Fibroblast of peridontal ligament (primary cell): ENCODE results near the gene TMEM238.
"Not testable (repeated sequence)": the region's sequence is repeated elsewhere in the genome, so short reads cannot be mapped to it uniquely, and the experiment has no call there.

Experiments
- DNase-seq: peaks from one replicate; pipeline ENCODE4 v3.0.0-alpha.2; 2010; ENCODE audit errors: extremely low read depth

TMEM238 gene, protein sequence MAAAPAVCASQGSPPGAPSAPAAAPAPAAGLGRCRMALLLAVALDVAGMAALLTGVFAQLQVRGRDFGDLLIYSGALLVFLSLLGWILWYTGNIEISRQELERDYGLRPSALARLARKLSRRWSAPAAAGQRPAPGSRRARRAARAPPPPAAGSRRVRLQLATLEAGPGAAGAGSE

GRCh38 chr19:55384131-55384919 is at the start of gene TMEM238:
TMEM238 (minus strand) TSS chr19:55384292; CDS start chr19:55384259, 33 bp downstream.
- no peak for DNase-seq

GRCh38 chr19:55433292-55433691 is 49.2 kb upstream of the TMEM238 start:
- DNase-seq: no peak

DNA sequence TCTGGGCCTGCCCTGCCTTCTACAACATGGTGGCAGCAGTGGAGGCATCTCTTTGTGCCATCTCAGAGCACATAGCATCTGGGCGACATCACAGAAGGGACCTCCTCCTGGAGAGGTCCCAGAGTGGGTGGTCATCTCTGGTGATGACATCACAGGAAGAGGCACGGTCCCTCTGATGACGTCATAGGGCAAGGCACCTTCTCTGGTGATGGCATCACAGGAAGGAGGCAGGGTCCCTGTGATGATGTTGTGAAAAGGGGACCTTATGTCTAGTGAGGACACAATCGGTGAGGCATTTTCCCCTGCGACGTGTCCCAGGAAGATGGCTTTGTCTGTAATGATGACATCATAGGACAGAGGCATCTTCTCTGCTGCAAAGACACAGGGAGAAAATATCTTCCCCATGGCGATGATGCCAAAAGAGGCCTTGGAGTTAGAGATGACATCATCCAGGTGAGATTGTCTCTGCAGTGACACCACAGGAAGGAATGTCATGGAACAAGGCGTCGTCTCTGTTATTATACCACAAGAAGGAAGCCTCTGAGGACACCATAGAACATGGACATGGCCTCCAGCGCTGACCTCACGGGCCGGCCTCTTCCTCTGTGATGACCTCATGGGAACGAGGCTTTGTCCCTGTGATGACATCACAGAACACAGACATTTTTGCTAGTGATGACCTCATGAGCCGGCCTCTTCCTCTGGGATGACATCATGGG is 48.3 kb upstream of the TMEM238 start:
- DNase-seq: no peak

- DNase-seq: no peak
Observed at GRCh38 chr19:55431183-55431582, 47.1 kb upstream of the TMEM238 start.

- DNase-seq: no peak
Observed at GRCh38 chr19:55426042-55426441, 42.0 kb upstream of the TMEM238 start.

- DNase-seq: no peak
Observed at GRCh38 chr19:55424518-55424917, 40.4 kb upstream of the TMEM238 start.

DNA sequence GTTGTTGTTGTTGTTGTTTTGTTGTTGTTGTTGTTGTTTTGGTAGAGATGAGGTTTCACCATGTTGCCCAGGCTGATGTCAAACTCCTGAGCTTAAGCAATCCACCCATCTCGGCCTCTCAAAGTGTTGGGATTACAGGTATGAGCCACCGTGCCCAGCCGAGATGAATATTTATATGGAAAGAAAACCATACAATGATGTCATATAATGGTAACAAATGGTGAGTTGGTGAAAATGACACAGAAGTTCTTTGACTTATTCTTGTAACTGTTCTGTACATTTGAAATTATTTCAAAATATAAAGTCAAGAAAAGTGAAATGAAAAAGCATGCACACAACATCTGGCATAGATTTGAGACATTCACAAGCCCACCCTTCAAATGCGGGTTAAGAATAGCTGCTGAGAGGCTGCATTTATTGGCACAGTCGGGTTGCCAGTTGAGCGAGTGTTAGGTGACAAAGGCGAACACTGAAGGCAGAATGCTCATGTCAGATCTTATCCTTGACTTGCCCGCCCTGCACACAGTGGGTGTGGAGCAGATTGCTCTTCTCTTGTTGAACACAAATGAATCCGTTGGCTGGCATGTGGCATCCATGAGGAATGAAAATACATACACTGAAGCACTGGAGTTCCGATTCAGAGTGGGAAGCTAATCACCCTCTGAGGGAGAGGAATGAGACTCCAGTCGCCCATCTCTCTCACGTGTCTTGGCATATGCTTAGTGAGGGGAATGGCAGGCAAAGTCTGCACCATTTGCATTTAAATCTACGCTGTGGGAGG is 39.3 kb upstream of the TMEM238 start:
- no peak for DNase-seq

GRCh38 chr19:55421281-55421680 is 37.2 kb upstream of the TMEM238 start:
- not testable (repeated sequence) for DNase-seq

DNA sequence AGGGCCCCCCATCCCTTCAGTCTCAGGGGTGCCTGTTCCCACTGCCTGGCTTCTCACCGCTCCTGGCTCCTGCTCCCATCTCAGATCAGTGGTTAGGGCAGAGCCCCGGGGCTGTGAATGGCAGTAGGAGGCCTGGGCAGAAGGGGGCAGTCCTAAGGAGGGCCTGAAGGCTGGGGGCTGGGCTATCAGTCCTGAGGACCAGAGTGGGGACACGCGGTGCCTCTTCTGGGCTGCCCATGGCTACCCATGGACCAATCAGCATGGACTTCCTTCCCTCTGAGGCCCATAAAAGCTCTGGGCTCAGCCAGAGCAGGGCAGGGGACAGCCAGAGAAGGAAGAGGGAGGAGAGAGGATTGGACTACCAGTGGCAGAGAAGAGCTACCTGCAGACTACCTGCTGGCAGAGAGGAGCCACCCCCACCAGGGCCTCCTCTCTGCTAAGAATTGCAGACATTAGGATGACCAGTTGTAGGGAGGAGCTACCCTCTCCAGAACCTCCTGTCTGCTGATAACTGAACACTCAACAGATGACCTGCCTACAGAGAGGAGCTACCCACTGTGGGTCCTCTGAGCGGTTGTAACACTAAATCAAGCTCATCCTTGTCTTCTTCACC is 35.6 kb upstream of the TMEM238 start:
- no peak for DNase-seq

- DNase-seq: no peak
Observed at GRCh38 chr19:55419103-55419502, 35.0 kb upstream of the TMEM238 start.

GRCh38 chr19:55418185-55418584 is 34.1 kb upstream of the TMEM238 start:
- DNase-seq: peak; percentile 90

- DNase-seq: no peak
Observed at GRCh38 chr19:55410168-55410567, 26.1 kb upstream of the TMEM238 start.

DNA sequence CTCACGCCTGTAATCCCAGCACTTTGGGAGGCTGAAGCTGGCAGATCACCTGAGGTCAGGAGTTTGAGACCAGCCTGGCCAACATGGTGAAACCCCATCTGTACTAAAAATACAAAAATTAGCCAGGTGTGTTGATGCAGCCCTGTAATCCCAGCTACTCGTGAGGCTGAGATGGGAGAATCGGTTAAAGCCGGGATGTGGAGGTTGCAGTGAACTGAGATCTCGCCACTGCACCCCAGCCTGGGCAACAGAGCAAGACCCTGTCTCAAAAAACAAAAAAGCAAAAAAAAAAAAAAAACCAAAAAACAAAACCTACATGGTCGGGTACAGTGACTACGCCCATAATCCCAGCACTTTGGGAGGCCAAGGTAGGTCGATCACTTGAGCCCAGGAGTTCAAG is 25.1 kb upstream of the TMEM238 start:
- not testable (repeated sequence) for DNase-seq

DNA sequence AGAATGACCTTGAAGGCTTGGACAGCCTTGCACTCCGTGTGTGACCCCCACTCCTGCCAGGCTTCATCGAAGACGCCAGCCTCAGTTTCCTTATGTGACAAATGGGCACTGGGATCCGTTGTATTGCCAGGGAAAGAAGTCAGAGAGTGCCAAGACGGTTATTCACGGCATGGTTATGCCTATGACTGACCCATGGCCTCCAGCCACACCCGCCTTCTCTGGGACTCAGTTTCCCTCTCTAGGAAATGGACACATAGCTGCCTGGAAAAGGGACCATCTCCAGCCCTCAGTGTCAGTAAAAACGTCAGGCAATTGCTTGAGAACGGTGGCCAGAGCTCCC is 24.4 kb upstream of the TMEM238 start:
- DNase-seq: no peak

DNA sequence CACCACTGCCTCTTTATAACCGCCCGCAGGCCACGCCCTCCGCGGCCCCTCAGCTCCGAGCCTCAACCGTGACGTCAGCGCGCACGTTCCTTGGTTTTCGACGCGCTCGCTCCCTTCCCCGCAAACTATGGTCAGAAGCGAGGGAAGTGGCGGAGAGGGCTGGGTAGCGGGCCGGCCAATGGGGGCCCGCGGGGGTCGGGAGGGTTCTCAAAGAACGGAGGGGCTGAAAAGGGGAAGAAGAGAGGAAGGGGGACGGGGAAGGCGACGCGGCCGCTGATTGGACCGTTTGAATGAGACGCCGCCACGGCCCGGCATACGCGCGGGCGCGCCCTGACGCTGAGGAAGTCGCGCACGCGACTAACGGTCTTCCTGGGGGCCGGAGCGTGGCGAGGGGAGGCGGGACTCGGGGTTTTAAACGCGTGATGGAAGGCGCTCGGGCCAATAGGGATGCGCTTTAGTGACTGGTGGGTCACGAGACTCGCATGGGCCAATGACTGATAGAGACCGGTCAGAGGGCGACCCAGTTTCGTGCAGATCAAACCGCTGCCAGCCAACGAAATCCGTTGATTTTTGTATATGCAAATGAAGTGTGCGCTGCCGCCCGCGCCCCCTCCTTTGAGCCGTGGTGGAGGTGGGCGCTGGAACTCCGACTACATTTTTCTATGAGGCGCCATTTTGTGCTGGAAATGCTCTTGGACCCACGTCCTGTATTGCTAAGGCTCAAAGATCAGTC is 23.9 kb upstream of the TMEM238 start:
- DNase-seq: peak; percentile 99

- not testable (repeated sequence) for DNase-seq
Observed at GRCh38 chr19:55407550-55407799, 23.4 kb upstream of the TMEM238 start, which contains the start of gene UBE2S. UBE2S (minus strand) TSS chr19:55407788; CDS start chr19:55407589, 199 bp downstream.

DNA sequence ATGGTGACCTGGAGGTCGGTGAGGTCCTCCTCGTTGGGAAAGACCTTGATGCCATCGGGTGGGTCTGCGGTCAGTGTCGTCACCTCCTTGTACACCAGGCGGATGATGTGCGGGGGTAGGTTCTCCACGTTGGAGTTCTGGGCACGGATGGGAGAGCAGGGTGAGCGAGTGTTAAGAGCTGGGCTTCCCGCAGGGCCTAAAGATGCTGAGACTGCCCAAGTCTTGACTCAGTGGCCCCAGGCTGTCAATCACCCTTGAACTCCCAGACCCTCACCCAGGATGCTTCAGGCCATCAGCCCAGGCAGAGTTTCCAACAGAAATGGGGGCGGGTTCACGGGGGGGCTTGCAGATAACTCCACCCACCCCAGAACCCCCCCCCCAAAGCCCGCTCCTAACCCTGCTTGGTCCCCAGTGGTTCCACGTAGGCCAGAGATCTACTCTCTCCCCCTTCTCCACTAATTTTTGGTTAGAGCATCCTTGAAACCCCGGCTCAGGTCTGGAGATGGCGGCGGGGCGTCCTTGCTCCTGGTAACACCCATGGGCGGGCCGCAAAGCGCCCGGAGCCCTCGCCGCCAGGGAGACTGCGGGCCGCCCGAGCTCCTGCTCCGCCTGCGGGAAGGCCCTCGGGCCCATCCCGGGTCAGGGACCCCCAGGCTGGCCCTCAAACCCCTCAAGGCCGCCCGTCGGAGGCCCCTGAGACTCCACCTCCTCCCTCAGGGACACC is 22.9 kb upstream of the TMEM238 start:
- DNase-seq: peak; percentile 25

DNA sequence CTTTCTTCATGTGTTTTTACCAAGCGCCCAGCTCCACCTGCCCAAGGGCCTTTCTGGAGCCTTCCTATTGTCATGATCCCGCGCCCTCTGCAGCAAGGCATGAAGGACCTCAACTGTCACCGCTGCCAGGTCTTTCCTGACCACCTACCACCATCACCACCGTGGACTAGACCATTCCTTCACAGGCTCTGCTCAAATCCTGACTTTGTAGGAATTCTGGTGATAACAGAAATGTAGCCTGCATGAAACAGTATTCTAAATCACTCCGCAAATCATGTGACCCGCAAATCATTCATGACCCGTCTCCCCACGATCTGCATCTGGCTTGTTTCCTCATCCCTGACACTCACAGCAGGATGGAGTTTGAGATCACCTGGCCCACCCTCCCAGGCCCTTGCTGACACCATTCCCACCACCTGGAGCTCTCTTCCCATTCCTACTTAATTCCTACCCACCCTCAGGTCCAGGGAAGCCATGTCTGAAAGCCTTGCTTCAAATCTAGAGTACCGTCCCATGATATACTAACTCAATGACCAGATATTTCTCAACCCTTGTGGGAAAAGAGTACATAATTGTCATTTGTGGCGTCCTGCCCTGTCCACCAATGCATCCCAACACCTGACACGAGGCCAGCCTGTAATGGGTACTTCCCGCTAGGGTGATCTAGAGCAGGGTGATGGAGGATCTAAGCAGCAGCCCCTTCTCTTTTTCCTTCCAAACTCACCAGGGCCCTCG is 22.2 kb upstream of the TMEM238 start:
- no peak for DNase-seq

DNA sequence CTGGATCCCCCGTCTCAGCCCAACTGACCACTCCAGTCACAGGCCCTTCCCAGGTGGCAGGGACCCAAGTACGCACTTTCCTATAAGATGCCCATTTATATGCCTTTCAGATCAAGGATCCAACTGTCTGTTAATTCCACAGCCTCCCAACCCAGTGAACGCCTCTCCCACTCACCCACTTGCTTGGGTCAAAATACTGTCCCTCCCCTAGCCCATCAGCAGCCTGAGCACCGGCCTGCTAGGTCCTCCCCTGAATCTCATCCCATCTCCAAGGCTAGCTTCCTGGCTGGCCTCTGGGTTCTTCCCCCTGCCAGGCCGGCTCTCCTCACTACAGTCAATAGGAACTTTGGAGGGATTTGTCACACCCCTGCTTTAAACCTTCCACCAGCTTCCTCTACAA is 21.5 kb upstream of the TMEM238 start:
- DNase-seq: no peak

DNA sequence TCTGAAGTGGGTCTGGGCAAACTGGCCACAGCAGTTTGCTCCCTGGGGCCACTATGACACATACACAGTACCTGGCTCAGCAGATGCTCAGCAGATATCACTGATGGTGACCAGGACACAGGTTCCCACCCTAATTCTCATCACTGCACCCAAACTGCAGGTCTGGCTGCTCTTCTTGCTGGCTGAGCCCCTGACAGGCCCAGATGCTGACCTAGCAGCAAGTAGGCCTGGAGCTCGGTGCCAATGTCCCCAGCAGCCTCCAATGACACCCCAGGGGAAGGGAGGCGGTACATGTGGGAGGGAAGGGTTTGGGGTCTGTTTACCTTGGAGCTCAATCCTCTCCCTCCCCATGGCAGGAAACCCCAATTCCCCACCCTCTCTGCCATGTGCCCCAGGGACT is 18.4 kb upstream of the TMEM238 start:
- no peak for DNase-seq
